Fibroblast of skin of scalp (primary cell): ENCODE measurements around the gene CRISPLD2.
A peak's percentile ranks its signal among the peaks of the same experiment; 100 is the strongest.

Experiments used
- DNase-seq: peaks from one replicate; pipeline ENCODE4 v3.0.0-alpha.2; 2013

The CRISPLD2 gene

DNA sequence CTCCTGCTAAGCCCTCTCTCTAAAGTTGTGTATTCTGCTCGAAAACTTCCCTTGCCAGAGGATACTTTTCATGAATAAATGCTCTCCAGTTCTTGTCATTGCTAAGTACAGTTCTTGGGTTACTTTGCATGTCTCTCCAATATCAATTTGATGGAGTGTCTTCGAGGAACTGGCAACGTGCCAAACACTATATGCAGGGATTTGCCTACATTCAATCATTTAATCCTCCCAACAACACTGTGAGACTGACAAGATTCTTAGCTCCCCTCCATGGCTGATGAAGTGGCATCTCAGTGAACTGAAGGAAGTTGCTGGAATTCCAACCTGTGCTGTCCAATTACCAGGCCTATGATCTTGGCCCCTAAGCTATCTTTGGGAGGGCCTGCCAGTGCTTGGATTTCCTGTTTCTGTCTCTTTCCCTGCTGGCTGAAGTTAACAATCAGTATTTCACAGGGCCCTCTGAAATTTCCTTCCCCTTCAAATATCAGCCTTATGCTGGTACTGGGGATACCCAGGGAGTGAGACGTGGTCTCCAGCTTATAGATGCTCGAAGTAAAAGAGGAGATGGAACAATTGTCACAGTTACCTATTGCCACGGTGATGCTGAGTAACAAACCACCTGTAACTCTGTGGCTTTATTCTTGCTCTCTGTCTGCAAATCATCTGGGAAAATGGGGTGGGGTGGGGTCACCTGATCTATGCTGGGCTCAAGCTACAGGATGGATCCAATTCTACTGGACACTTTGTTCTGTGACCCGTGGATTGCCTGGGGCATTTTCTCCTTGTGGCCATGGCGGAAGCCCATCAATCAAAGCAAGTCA is 19.4 kb upstream of the CRISPLD2 start:
- no peak for DNase-seq

GRCh38 chr16:84803146-84803545 is 16.6 kb upstream of the CRISPLD2 start:
- no peak for DNase-seq

- no peak for DNase-seq
These were observed 15.5 kb upstream of the CRISPLD2 start for GRCh38 chr16:84804326-84804725.

DNA sequence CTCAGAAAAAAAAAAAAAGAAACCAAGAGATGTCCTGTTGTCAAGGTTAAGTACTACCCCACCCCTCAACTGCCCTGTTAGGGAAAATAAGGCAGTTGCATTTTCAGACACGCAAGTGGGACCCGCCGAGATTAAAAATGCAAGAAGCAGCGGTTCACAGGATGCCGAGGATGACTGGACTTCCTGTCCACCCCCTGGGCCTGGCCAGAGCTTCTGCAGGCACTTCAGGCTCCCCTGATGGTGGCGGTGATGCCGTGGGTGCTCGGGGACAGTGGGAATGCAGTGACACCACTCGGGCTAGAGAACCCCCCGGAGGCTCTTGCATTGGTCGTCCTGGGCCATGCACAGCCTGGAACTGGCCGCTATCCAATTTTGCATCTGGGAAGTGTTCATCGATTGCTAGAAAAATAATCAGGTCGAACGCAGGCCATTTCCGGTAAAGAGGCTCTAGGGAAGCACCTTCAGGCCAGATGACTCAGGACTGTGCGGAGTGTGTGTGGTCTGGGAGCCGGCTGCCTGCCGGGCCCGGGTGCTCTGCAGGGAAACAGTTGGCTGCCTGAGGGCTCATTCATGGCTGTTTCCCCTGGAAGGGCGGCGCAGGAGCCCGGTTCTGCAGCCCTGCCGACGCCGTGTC is 13.4 kb upstream of the CRISPLD2 start:
- peak; percentile 85 for DNase-seq

GRCh38 chr16:84806890-84807258 is 12.9 kb upstream of the CRISPLD2 start:
- DNase-seq, result no peak

GRCh38 chr16:84807776-84808175 is 12.0 kb upstream of the CRISPLD2 start:
- DNase-seq, result no peak

- DNase-seq, result no peak
These were observed 11.0 kb upstream of the CRISPLD2 start for GRCh38 chr16:84808826-84809225.

GRCh38 chr16:84810518-84811273 is 9.1 kb upstream of the CRISPLD2 start:
- peak; percentile 63 for DNase-seq

- DNase-seq, result no peak
These were observed 8.3 kb upstream of the CRISPLD2 start for GRCh38 chr16:84811529-84811928.

GRCh38 chr16:84813141-84813934 is 6.4 kb upstream of the CRISPLD2 start:
- DNase-seq, result no peak

GRCh38 chr16:84815462-84815861 is 4.3 kb upstream of the CRISPLD2 start:
- DNase-seq, result no peak

GRCh38 chr16:84816023-84816422 is 3.8 kb upstream of the CRISPLD2 start:
- DNase-seq, result no peak

- DNase-seq, result no peak
These were observed 3.3 kb upstream of the CRISPLD2 start for GRCh38 chr16:84816485-84816884.

- no peak for DNase-seq
These were observed 2.6 kb upstream of the CRISPLD2 start for GRCh38 chr16:84817206-84817605.

DNA sequence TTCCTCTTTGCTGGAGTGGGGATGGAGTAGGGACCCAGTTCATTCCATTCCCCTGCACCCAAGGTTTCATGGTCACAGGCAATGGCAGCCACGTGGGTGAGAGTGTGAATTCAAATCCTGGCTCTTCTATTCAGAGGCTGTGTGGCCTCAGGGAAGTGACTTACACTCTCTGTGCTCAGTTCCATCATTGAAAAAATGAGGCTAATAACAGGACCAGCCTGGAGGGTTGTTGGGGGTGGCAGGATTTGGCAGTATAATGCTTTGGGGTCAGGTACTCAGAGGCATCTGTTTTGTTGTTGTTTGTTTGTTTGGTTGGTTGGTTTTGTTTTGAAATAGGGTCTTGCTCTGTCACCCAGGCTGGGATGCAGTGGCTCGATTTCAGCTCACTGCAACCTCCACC is 2.2 kb upstream of the CRISPLD2 start:
- DNase-seq, result no peak

GRCh38 chr16:84818133-84818532 is 1.7 kb upstream of the CRISPLD2 start:
- no peak for DNase-seq

DNA sequence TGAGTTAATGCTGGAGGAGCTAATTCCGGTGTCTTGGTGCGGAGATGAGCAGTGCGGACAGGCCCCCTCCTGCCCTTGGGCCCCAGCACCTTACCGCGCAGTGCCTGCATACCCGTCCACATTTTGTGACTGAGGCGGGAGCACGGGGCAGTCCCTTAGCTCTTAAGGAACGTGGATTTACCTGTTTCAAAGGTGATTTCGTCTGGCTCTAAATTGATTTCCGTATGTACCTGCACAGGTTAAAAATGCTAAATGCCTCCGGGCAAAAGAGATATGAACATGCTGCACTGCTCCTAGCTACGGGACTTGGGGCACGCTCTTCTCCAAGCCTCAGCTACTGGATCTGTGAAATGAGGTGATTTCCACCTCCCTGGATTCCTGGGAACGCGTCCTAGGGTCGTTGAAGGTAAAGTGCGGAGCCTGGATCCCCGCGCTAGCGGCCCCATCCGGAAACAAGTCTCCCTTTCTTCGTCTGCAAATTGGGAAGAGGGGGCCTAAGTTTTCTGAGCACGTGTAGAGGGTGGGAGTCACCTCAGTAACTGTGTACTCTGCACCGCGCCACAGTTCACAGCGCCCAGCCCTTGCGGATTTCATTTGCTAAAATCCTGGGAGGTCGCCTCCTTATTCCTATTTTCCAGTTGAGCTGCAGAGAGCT is 669 bp upstream of the CRISPLD2 start:
- DNase-seq, result no peak

DNA sequence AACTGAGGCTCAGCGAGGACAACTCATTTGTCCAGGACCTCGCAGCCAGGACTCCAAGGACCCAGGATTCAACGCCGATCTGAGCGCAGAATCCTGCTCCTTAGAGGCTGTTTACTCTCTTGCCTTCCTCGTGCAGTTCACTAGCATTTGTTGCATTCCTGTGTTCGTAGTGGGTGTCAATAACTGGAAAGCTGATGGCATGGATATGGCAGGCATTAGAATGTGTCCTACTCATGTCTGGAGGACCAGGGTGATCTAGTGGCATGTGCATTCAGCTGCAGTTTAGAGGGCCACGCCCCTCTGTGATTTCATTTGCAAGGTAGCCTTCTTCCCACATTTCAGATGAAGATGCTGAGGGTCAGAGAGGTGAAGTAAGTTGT is 510 bp downstream of the CRISPLD2 start:
- DNase-seq, result peak; percentile 38

DNA sequence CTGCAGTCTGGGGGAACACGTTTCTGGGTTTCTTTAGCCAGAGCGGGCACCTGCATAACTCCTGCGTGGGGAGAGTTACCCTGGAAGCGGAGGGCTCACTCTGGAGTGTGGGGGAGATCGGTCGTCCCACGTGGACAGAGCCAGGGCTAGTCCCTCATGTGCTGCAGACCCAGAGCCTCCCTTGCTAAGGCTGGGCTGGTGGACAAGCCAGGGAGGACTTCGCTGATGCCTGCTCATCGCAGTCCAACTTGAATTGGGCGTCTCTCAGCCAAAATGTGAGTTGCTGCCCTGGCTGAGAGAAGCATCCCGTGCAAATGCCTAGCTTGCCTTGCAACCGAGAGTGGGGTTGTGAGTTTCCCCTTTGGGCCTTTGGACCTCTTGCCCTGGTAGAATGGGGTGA is 986 bp downstream of the CRISPLD2 start:
- no peak for DNase-seq

DNA sequence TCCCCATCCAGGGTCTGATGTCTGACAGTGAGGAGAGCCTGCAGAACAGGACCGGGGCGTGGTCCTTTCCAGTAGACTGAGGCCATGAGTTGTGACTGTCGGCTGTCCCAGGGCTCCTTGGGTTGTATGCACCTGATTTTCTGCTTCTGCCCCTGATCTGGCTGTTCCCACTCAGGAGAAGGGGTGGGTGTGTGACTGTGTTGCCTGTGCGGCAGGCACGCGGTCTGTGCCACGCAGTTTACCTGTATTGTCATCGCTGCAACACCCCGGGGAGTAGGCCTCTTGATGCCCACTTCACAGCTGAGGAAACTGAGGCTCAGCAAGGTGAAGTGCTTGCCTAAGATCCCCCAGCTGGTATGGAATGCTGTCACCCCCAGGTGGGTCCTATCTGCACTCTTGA is 1.4 kb downstream of the CRISPLD2 start:
- DNase-seq, result no peak

DNA sequence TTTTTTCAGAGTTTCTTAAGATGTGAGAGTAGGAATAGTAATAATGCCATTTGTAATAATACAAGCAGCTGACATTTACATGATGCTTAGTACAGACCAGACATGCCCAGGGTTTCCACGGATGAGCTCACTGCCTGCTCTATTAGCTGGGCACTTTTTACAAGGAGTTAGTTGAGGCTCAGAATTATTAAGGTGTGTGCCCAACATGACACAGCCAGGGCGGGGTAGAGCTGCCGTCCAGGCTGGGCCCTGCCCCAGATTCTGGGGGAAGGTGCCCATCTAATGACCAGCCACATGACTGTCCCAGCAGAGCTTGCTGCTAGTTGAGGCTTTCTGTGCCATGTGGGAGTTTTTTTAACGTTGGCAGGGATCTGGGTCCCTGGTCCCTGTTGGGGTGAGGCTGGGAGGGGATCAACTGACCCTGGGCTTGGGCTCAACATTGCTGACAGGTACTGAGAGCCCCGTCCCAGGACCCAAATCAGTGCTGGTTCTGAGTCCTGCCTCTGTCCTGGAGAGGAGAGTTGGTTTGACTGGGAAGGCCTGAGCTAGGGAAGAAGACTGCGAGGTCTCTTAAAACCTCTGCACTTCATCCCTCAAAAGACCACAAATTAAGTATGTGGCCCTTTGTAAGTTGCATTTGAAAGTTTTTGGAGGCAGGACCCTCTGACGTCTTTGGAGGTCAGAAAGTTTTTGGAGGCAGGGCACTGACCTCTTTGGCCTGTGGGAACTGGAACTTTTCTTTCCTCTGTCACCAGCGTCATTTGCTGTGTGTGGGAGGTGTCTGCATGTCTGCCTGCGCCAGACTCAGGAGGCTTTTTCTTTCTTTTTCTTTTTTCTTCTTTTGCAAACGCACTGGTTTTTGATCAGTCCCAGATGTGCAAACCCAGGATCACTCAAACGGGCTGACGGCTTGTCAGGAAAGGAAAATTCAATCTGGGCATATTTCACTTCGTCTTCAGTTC is 2.2 kb downstream of the CRISPLD2 start:
- peak; percentile 46 for DNase-seq
